K562 (cell line): ENCODE results near the gene KLC3. TPM values are rescaled to one million over a fixed set of nuclear protein-coding genes. Genes with fewer than 3 reads are reported as not detected.

Experiments used
- ZNF668 ChIP-seq: fragments of 250-450 bp; sonication (Bioruptor Pico); IDR thresholded peaks from 2 replicates; pipeline ENCODE4 v1.8.0; 2022; ENCODE audit warnings: mild to moderate bottlenecking, inconsistent platforms
- polyA plus RNA-seq, 8 experiments: library from polyadenylated mRNA; depleted of rRNA in 4 of 8; stranded (reverse) in 5 of 8; unstranded in 3 of 8; fragments of >200 nt; fragmentation: Nextera tagmentation in 2 of 8; fragmentation: Illumina TruSeq in 1 of 8; extraction: Ambion mirVana in 2 of 8; extraction: Trizol in 1 of 8; gene quantifications; 2 replicates each; pipeline versions ENCODE4 v1.2.1 to v1.2.3, GENCODE V29; 2011 to 2014; ENCODE audit warnings: inconsistent platforms in 1 of 8, missing spikeins in 1 of 8
- total RNA-seq, 7 experiments: library from RNA; depleted of rRNA in 6 of 7; stranded (reverse); fragments of >200 nt in 6 of 7; fragmentation: Illumina TruSeq in 2 of 7; extraction: Trizol in 2 of 7; gene quantifications; 2 replicates each; pipeline versions ENCODE4 v1.2.1 to v1.2.3, GENCODE V29; 2011 to 2021; ENCODE audit warnings: low replicate concordance in 1 of 7
- TF ChIP-seq, protein P1 (sequence below), 2 experiments: fragments of 450-650 bp; IDR thresholded peaks; 2 replicates each; pipeline ENCODE4 v1.6.1; 2016; ENCODE audit warnings: mild to moderate bottlenecking in 2 of 2, borderline replicate concordance in 1 of 2, low read depth in 1 of 2, moderate library complexity in 1 of 2

The KLC3 gene
- total and polyA plus RNA-seq, 9 of the 15 experiments (the other 6 are each of a cell fraction or from before 2014, with no cell fraction given) = 0.03 to 1.2 (median 0.59) TPM; not detected in 3

GRCh38 chr19:45376045-45376724 is 35.6 kb downstream of the KLC3 start (continued):
- TF ChIP-seq, protein P1, sequence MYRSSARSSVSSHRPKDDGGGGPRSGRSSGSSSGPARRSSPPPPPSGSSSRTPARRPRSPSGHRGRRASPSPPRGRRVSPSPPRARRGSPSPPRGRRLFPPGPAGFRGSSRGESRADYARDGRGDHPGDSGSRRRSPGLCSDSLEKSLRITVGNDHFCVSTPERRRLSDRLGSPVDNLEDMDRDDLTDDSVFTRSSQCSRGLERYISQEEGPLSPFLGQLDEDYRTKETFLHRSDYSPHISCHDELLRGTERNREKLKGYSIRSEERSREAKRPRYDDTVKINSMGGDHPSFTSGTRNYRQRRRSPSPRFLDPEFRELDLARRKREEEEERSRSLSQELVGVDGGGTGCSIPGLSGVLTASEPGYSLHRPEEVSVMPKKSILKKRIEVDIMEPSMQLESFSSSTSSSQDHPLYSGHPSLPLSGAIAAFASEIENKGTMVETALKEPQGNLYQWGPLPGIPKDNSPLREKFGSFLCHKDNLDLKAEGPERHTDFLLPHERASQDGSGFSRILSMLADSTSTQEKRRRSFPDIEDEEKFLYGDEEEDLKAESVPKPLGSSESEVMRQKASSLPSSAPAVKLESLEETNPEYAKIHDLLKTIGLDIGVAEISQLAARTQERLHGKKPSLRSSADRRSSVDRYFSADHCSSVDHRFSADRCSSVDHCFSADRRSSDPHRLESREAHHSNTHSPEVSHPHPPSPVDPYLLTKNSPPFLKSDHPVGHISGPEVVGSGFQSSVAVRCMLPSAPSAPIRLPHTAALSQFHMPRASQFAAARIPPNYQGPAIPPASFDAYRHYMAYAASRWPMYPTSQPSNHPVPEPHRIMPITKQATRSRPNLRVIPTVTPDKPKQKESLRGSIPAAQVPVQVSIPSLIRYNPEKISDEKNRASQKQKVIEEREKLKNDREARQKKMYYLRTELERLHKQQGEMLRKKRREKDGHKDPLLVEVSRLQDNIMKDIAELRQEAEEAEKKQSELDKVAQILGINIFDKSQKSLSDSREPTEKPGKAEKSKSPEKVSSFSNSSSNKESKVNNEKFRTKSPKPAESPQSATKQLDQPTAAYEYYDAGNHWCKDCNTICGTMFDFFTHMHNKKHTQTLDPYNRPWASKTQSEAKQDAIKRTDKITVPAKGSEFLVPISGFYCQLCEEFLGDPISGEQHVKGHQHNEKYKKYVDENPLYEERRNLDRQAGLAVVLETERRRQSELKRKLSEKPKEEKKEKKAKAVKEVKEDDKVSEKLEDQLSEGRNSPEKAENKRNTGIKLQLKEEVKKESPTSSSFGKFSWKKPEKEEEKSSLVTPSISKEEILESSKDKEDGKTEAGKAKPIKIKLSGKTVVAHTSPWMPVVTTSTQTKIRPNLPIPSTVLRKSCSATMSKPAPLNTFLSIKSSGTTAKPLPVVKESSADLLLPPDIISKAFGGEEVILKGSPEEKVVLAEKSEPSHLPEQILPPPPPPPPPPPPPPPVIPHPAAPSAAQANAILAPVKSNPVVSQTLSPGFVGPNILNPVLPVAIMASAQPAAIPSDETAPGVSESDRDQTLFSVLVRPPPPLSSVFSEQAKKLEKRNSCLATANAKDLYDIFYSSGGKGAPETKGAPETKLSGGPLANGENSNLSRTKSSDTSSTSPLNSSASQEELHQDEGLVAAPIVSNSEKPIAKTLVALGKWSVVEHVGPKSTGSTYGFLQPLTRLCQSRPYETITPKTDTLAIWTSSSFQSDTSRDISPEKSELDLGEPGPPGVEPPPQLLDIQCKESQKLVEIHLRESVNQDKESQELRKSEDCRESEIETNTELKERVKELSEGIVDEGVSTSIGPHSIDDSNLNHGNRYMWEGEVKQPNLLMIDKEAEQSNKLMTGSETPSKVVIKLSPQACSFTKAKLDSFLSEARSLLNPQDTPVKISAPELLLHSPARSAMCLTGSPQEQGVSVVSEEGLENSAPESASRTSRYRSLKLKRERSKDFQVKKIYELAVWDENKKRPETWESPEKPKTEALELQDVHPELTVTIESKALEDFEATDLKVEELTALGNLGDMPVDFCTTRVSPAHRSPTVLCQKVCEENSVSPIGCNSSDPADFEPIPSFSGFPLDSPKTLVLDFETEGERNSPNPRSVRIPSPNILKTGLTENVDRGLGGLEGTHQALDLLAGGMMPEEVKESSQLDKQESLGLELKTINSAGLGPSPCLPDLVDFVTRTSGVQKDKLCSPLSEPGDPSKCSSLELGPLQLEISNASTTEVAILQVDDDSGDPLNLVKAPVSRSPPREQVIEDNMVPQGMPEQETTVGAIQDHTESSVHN (IDR thresholded peaks at IDR 0.05; ENCODE audit: borderline replicate concordance in 1 of 2, low read depth in 1 of 2) = no peak
- TF ChIP-seq ZNF668 (CRISPR knock-in tag) = no peak
